Measurements from ENCODE around the gene ZNF526. TPM values are rescaled to one million over a fixed set of nuclear protein-coding genes. Genes with fewer than 3 reads are reported as not detected.

The ZNF526 gene
- total RNA-seq, 1 experiment from 2014 or later = 3.4 TPM

- no peak for DNase-seq
- Histone ChIP-seq H3K4me3 (ENCODE audit: low read length) (no peak overlapping the region), H3K79me2 (ENCODE audit: low read length) (peaks cover 31% of the 10 kb centered on the region), H3K9ac (ENCODE audit: low read length) (no peak overlapping the region), H3K36me3 (ENCODE audit: insufficient read depth, low read length) (0 out of 2 replicates have a peak, but pooled peaks cover 7% of the 10 kb centered on the region), H3K27me3 (ENCODE audit: low read length) (no peaks in the 10 kb centered on the region), H3K4me2 (ENCODE audit: low read depth, low read length, poor library complexity, severe bottlenecking) (no peak overlapping the region), H3K27ac (ENCODE audit: low read length) (no peak overlapping the region), H3K9me3 (ENCODE audit: low read length) (no peaks in the 10 kb centered on the region), H3K9me2 (replicated peaks; ENCODE audit: insufficient read depth, low read length) (no peaks in the 10 kb centered on the region), H2AFZ (ENCODE audit: low read length) (no peak overlapping the region), H4K20me1 (ENCODE audit: insufficient read depth, low read depth, low read length) (peaks cover 18% of the 10 kb centered on the region), H3K4me1 (ENCODE audit: low read length) (peaks cover 28% of the 10 kb centered on the region)
Measured at GRCh38 chr19:42248270-42249148, 28.4 kb downstream of the ZNF526 start.

- Histone ChIP-seq H3K9me2 (replicated peaks; ENCODE audit: insufficient read depth, low read length) (no peaks in the 10 kb centered on the region), H3K4me2 (ENCODE audit: low read depth, low read length, poor library complexity, severe bottlenecking) (no peak overlapping the region), H3K4me3 (ENCODE audit: low read length) (no peak overlapping the region), H3K27me3 (ENCODE audit: low read length) (no peaks in the 10 kb centered on the region), H2AFZ (ENCODE audit: low read length) (no peak overlapping the region), H4K20me1 (ENCODE audit: insufficient read depth, low read depth, low read length) (peaks cover 18% of the 10 kb centered on the region), H3K36me3 (ENCODE audit: insufficient read depth, low read length) (0 out of 2 replicates have a peak, but pooled peaks cover 7% of the 10 kb centered on the region), H3K4me1 (ENCODE audit: low read length) (peaks cover 24% of the 10 kb centered on the region), H3K9me3 (ENCODE audit: low read length) (no peaks in the 10 kb centered on the region), H3K79me2 (ENCODE audit: low read length) (peaks cover 36% of the 10 kb centered on the region), H3K27ac (ENCODE audit: low read length) (no peak overlapping the region), H3K9ac (ENCODE audit: low read length) (no peak overlapping the region)
- no peak for DNase-seq
Measured at GRCh38 chr19:42249149-42249750, 29.1 kb downstream of the ZNF526 start.

GRCh38 chr19:42249769-42250168 is 29.7 kb downstream of the ZNF526 start:
- Histone ChIP-seq H3K36me3 (ENCODE audit: insufficient read depth, low read length) (0 out of 2 replicates have a peak, but pooled peaks cover 7% of the 10 kb centered on the region), H4K20me1 (ENCODE audit: insufficient read depth, low read depth, low read length) (peaks cover 18% of the 10 kb centered on the region), H3K9ac (ENCODE audit: low read length) (no peak overlapping the region), H2AFZ (ENCODE audit: low read length) (no peak overlapping the region), H3K27ac (ENCODE audit: low read length) (no peak overlapping the region), H3K4me1 (ENCODE audit: low read length) (peaks cover 24% of the 10 kb centered on the region), H3K79me2 (ENCODE audit: low read length) (peaks cover 41% of the 10 kb centered on the region), H3K4me3 (ENCODE audit: low read length) (no peak overlapping the region), H3K4me2 (ENCODE audit: low read depth, low read length, poor library complexity, severe bottlenecking) (no peak overlapping the region), H3K9me2 (replicated peaks; ENCODE audit: insufficient read depth, low read length) (no peaks in the 10 kb centered on the region), H3K27me3 (ENCODE audit: low read length) (no peaks in the 10 kb centered on the region), H3K9me3 (ENCODE audit: low read length) (no peaks in the 10 kb centered on the region)
- no peak for DNase-seq

- peaks cover 18% of the 10 kb centered on the region for H4K20me1 ChIP-seq (ENCODE audit: insufficient read depth, low read depth, low read length)
- no peak for DNase-seq
- H3K4me3 ChIP-seq (ENCODE audit: low read length) = no peak overlapping the region
- H3K27ac ChIP-seq (ENCODE audit: low read length) = no peak overlapping the region
- no peak overlapping the region for H3K4me2 ChIP-seq (ENCODE audit: low read depth, low read length, poor library complexity, severe bottlenecking)
- H3K4me1 ChIP-seq (ENCODE audit: low read length) = peaks cover 19% of the 10 kb centered on the region
- no peak overlapping the region for H2AFZ ChIP-seq (ENCODE audit: low read length)
- H3K9me2 ChIP-seq (replicated peaks; ENCODE audit: insufficient read depth, low read length) = no peaks in the 10 kb centered on the region
- peaks cover 43% of the 10 kb centered on the region for H3K79me2 ChIP-seq (ENCODE audit: low read length)
- H3K36me3 ChIP-seq (ENCODE audit: insufficient read depth, low read length) = 0 out of 2 replicates have a peak, but pooled peaks cover 7% of the 10 kb centered on the region
- no peaks in the 10 kb centered on the region for H3K27me3 ChIP-seq (ENCODE audit: low read length)
- H3K9me3 ChIP-seq (ENCODE audit: low read length) = no peaks in the 10 kb centered on the region
- no peak overlapping the region for H3K9ac ChIP-seq (ENCODE audit: low read length)
Measured at GRCh38 chr19:42250183-42250665, 30.1 kb downstream of the ZNF526 start.

- peaks cover 25% of the 10 kb centered on the region for H3K4me1 ChIP-seq (ENCODE audit: low read length)
- peaks cover 18% of the 10 kb centered on the region for H4K20me1 ChIP-seq (ENCODE audit: insufficient read depth, low read depth, low read length)
- no peaks in the 10 kb centered on the region for H3K9me2 ChIP-seq (replicated peaks; ENCODE audit: insufficient read depth, low read length)
- no peaks in the 10 kb centered on the region for H3K27me3 ChIP-seq (ENCODE audit: low read length)
- H3K9ac ChIP-seq (ENCODE audit: low read length) = no peak overlapping the region
- no peak overlapping the region for H2AFZ ChIP-seq (ENCODE audit: low read length)
- H3K9me3 ChIP-seq (ENCODE audit: low read length) = no peaks in the 10 kb centered on the region
- 0 out of 2 replicates have a peak, but pooled peaks cover 7% of the 10 kb centered on the region for H3K36me3 ChIP-seq (ENCODE audit: insufficient read depth, low read length)
- DNase-seq = no peak
- no peak overlapping the region for H3K27ac ChIP-seq (ENCODE audit: low read length)
- no peak overlapping the region for H3K4me3 ChIP-seq (ENCODE audit: low read length)
- no peak overlapping the region for H3K4me2 ChIP-seq (ENCODE audit: low read depth, low read length, poor library complexity, severe bottlenecking)
- peaks cover 43% of the 10 kb centered on the region for H3K79me2 ChIP-seq (ENCODE audit: low read length)
Measured at GRCh38 chr19:42250666-42251531, 30.8 kb downstream of the ZNF526 start.

GRCh38 chr19:42251572-42252358 is 31.7 kb downstream of the ZNF526 start:
- Histone ChIP-seq H2AFZ (ENCODE audit: low read length) (no peak overlapping the region), H3K9me3 (ENCODE audit: low read length) (no peaks in the 10 kb centered on the region), H3K4me3 (ENCODE audit: low read length) (no peak overlapping the region), H3K9ac (ENCODE audit: low read length) (peak overlapping the region; percentile 30; the same call in 1 of the 2 replicates), H3K4me1 (ENCODE audit: low read length) (peaks cover 26% of the 10 kb centered on the region), H3K79me2 (ENCODE audit: low read length) (peaks cover 43% of the 10 kb centered on the region), H3K27me3 (ENCODE audit: low read length) (no peaks in the 10 kb centered on the region), H3K36me3 (ENCODE audit: insufficient read depth, low read length) (0 out of 2 replicates have a peak, but pooled peaks cover 7% of the 10 kb centered on the region), H4K20me1 (ENCODE audit: insufficient read depth, low read depth, low read length) (peaks cover 18% of the 10 kb centered on the region), H3K27ac (ENCODE audit: low read length) (no peak overlapping the region; the same call in 1 of the 2 replicates), H3K4me2 (ENCODE audit: low read depth, low read length, poor library complexity, severe bottlenecking) (peak overlapping the region; percentile 7), H3K9me2 (replicated peaks; ENCODE audit: insufficient read depth, low read length) (no peaks in the 10 kb centered on the region)
- no peak for DNase-seq

- Histone ChIP-seq H3K36me3 (ENCODE audit: insufficient read depth, low read length) (0 out of 2 replicates have a peak, but pooled peaks cover 7% of the 10 kb centered on the region), H3K4me3 (ENCODE audit: low read length) (peak overlapping the region; percentile 99), H2AFZ (ENCODE audit: low read length) (no peak overlapping the region), H3K79me2 (ENCODE audit: low read length) (peaks cover 43% of the 10 kb centered on the region), H4K20me1 (ENCODE audit: insufficient read depth, low read depth, low read length) (peaks cover 18% of the 10 kb centered on the region), H3K9ac (ENCODE audit: low read length) (peak overlapping the region; percentile 92), H3K4me1 (ENCODE audit: low read length) (peaks cover 26% of the 10 kb centered on the region), H3K27ac (ENCODE audit: low read length) (peak overlapping the region; percentile 89), H3K9me3 (ENCODE audit: low read length) (no peaks in the 10 kb centered on the region), H3K9me2 (replicated peaks; ENCODE audit: insufficient read depth, low read length) (no peaks in the 10 kb centered on the region), H3K27me3 (ENCODE audit: low read length) (no peaks in the 10 kb centered on the region), H3K4me2 (ENCODE audit: low read depth, low read length, poor library complexity, severe bottlenecking) (peak overlapping the region; percentile 86)
- no peak for DNase-seq
Measured at GRCh38 chr19:42252365-42253244, 32.5 kb downstream of the ZNF526 start.
